ENCODE data around the gene DOP1A.

DNA sequence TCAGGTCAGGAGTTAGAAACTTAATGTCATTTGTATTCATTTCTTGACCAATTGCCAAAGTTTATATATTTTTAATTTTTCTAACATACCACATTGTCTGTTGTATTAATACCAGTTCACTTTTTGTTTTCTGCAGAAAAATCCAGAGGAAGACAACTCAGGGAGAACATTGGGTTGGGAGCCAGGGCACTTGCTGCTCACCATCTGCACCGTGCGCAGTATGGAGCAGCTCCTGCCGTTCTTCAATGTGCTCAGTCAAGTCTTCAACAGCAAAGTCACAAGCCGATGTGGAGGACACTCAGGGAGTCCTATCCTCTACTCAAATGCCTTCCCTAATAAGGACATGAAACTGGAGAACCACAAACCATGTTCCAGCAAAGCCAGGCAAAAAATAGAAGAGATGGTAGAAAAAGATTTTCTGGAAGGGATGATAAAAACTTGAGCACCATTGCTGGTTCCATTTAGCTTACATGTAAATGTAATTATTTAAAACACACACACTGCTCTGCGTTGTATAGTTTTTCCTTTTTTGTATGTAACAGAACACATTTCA, 100.3 kb downstream of the DOP1A start:
- TF ChIP-seq, protein P1, sequence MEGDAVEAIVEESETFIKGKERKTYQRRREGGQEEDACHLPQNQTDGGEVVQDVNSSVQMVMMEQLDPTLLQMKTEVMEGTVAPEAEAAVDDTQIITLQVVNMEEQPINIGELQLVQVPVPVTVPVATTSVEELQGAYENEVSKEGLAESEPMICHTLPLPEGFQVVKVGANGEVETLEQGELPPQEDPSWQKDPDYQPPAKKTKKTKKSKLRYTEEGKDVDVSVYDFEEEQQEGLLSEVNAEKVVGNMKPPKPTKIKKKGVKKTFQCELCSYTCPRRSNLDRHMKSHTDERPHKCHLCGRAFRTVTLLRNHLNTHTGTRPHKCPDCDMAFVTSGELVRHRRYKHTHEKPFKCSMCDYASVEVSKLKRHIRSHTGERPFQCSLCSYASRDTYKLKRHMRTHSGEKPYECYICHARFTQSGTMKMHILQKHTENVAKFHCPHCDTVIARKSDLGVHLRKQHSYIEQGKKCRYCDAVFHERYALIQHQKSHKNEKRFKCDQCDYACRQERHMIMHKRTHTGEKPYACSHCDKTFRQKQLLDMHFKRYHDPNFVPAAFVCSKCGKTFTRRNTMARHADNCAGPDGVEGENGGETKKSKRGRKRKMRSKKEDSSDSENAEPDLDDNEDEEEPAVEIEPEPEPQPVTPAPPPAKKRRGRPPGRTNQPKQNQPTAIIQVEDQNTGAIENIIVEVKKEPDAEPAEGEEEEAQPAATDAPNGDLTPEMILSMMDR (IDR thresholded peaks at IDR 0.05), result no peak
- no peak for TF ChIP-seq EZH2 (IDR thresholded peaks at IDR 0.05)
